ENCODE measurements around the gene COL6A3. TPM values are rescaled to one million over a fixed set of nuclear protein-coding genes. Genes with fewer than 3 reads are reported as not detected.

COL6A3 gene
- total and polyA plus RNA-seq, 2 of the 13 experiments (the other 11 are each of a cell fraction or from before 2014, with no cell fraction given), result 0.03 TPM; not detected in 1

DNA sequence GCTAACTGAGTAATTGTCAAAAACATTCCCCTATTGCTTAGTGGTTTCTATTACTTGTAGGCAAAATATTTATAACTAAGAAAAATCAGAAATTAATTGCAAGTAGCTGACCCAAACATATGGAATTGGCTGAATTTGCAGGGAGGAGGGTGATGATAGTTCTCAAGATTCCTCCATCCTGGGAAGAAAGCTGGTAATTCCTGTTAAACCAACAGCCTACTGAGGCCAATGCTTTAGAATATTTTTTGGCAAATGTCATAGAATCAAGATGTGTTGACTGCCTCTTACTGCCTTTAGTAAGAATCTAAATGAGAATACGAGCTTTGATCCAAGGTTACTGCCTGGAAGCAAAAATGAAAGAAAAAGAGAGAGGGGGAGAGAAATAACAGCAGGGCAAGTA, 120.0 kb downstream of the COL6A3 start:
- H3K4me1 ChIP-seq (ENCODE audit: insufficient read depth, low read length), result peaks cover 17% of the 10 kb centered on the region
- H3K4me2 ChIP-seq (ENCODE audit: low read depth, low read length), result no peak overlapping the region
- H4K20me1 ChIP-seq (ENCODE audit: insufficient read depth, low read length), result no peaks in the 10 kb centered on the region
- WGBS (ENCODE audit: low lambda C conversion rate), result 34% methylated on average over 1 of the region's 1 CpG
- POLR2A ChIA-PET, result no interaction called here
- CTCF ChIA-PET (ENCODE audit: low intra/inter-chr PET ratio, low total read pairs), result no interaction called here
- H3K79me2 ChIP-seq (ENCODE audit: insufficient read depth, low read length), result no peaks in the 10 kb centered on the region
- no peaks in the 10 kb centered on the region for H3K36me3 ChIP-seq (replicated peaks in 1 of 2; ENCODE audit: control insufficient read depth in 1 of 2, insufficient read depth in 2 of 2, low read length in 2 of 2)
- no peak overlapping the region for H3K4me3 ChIP-seq (replicated peaks in 1 of 3; ENCODE audit: insufficient read depth in 1 of 3, low read depth in 2 of 3, low read length in 3 of 3)
- intact Hi-C loops (cut with micrococcal nuclease; ENCODE audit: unreplicated experiment), result no loop called here
- ATAC-seq (no peak), FAIRE-seq (no peak), DNase-seq (ENCODE audit: low spot score) (no peak)
- no peak overlapping the region for H3K9ac ChIP-seq (ENCODE audit: insufficient read depth, low read depth, low read length)
- H3K9me3 ChIP-seq (ENCODE audit: low read length), result no peaks in the 10 kb centered on the region
- BruUV-seq (replicated peaks), result no TSS peak
- H3K27ac ChIP-seq (ENCODE audit: extremely low read length, insufficient read depth, low read length), result no peak overlapping the region
- H2AFZ ChIP-seq (ENCODE audit: low read length), result no peak overlapping the region
- peaks cover 0 to 23% of the 10 kb centered on the region in 2 experiments; a peak in 4 of 5 replicates for H3K27me3 ChIP-seq (ENCODE audit: control insufficient read depth in 1 of 2, insufficient read depth in 2 of 2, low read length in 2 of 2)
- in situ Hi-C loops (cut with HindIII; ENCODE audit: extremely low pct_ligation_motif_present, low pct_unique_long_range_greater_than_20kb), result no loop called here
- no peak for TF ChIP-seq YEATS4 (CRISPR knock-in tag; IDR thresholded peaks at IDR 0.05; ENCODE audit: borderline replicate concordance)
- TF ChIP-seq HES4 (CRISPR knock-in tag; IDR thresholded peaks at IDR 0.05; ENCODE audit: borderline replicate concordance), result no peak
- no peak for TF ChIP-seq ATAD3A (CRISPR knock-in tag; IDR thresholded peaks at IDR 0.05)
- TF ChIP-seq HMG20B (CRISPR knock-in tag; conservative IDR thresholded peaks at IDR 0.05), result no peak
- TF ChIP-seq ZNF660 (CRISPR knock-in tag; IDR thresholded peaks at IDR 0.05; ENCODE audit: borderline replicate concordance, low read depth), result no peak
- TF ChIP-seq CC2D1A (CRISPR knock-in tag; IDR thresholded peaks at IDR 0.05), result no peak
- TF ChIP-seq ZNF441 (CRISPR knock-in tag; IDR thresholded peaks at IDR 0.05; ENCODE audit: borderline replicate concordance), result no peak
- no peak for TF ChIP-seq XBP1 (CRISPR knock-in tag; IDR thresholded peaks at IDR 0.05)
- no peak for TF ChIP-seq ZNF564 (CRISPR knock-in tag; IDR thresholded peaks at IDR 0.05)
- no peak for TF ChIP-seq ZFP90 (CRISPR knock-in tag; IDR thresholded peaks at IDR 0.05; ENCODE audit: borderline replicate concordance)
- TF ChIP-seq NFE2 (CRISPR knock-in tag; IDR thresholded peaks at IDR 0.05), result no peak
- TF ChIP-seq SSRP1 (CRISPR knock-in tag; IDR thresholded peaks at IDR 0.05), result no peak
- no peak for TF ChIP-seq ZBTB20 (CRISPR knock-in tag; IDR thresholded peaks at IDR 0.05; ENCODE audit: borderline replicate concordance, low read depth)
- no peak for TF ChIP-seq TBP (CRISPR knock-in tag; IDR thresholded peaks at IDR 0.05)

All from HepG2 (cell line).